Stimulated activated naive CD4-positive, alpha-beta T cell (primary cell): ENCODE results near the gene ZNF835.

Source experiments
- DNase-seq, 6 experiments: peaks; one replicate each; lab custom pipeline; 2025; lab: John Stamatoyannopoulos, UW

Gene ZNF835

DNA sequence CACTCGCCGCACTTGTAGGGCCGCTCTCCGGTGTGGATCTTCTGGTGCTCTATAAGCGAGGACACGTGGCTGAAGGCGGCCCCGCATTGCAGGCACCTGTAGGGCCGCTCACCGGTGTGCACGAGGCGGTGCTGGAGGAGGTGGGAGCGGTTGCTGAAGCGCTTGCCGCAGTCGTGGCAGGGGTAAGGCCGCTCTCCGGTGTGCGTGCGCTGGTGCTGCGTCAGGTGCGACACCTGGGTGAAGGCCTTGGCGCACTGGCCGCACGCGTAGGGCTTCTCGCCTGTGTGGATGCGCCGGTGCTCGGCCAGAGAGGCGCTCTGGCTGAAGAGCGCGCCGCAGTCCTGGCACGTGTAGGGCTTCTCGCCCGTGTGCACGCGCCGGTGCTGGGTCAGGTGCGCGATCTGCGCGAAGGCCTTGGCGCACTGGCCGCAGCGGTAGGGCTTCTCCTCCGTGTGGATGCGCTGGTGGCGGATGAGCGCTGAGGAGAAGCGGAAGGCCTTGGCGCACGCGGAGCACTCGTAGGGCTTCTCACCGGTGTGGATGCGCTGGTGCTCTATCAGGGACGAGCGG, 7.5 kb downstream of the ZNF835 start:
- no peak for DNase-seq

DNA sequence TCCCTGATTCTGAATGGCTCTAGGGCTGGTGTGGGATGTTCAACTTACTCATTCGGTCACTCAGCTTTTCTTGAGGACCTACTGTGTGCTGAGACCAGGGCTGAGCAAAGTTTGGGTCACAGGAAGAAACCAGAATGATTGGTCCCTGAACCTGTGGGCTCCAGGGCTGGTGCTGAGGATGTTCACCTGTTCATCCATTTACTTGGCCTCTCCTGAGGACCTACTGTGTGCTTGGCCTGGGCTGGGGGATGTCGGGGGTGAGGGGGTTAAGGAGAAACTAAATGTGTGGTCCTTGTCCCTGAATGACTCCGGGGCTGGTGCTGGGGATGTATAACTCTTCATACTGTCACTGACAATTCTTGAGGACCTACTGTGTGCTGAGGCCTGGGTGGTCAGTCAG, 10.3 kb downstream of the ZNF835 start:
- no peak for DNase-seq

DNA sequence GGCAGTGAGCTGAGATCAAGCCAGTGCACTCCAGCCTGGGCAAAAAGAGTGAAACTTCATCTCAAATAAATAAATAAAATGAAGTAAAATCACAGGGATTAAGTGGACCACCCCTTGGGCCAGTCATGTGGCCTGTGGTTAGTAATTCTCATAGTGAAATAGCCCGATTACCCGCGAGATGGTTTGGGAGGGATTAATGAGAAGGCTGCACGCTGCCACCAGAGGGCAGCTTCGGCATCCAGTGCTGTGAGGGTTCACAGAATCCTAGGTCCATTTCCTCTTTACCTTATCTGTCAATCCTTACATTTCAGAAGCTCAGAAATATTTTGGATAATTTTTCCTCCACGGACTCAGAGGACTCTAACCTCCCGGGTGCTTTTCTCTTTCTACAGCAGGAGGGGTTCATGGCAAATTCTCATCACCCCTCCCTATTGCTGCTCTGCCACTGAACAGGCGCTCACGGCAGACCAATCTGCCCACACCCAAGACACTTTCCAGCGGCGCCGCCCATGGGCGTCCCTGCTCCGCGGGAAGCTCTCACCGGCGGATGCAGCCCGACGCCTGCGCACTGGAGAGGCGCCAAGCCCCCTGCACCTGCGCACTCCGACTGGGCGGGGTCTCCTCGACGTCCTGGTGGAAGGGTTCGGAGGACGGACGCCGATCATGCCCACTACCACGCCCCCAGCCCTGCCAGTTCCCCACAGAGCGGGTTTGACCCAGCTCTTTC, 11.0 kb downstream of the ZNF835 start:
- DNase-seq, result no peak

DNA sequence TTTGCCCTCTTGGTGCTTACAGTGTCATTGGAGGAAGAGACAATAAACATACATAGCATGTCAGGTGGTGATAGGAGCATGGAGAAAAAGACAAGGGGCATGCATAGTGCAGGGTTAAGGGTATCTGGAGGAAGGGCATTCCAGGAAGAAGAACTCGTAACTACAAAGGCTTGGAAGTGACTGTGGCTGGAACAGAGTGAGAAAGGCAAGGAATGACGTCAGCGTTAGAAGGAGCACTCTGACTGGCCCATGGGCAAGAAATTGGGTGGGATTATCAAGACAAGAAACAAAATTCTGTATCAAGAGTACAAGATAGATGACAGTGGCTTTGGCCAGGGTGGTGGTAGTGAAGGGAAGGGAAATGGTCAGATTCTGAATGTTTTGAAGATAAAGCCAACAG, 17.4 kb downstream of the ZNF835 start:
- no peak for DNase-seq

DNA sequence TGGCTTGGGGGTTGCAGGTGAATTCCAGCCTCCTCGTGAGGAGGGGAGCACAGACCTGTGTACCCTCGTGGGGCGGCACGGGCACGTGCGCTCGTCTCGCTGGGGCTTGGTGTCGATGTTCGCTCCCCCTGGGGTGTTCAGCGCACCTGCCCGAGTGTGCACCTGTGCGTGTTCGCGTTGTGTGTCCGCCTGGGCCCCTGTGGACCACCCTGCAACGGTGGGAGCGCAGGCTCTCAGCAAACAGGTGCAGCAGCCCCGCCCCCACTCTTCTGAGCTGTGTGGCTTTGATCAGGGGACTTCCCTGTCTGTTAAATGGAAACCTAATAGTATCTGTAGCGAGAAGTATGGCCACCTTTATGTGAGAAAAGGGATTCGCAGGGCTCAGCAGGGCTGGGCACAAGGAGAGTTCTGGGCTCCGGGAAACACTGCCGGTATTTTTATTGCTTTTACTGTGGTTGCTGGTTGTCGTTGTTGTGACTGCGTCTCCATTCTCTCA, 28.0 kb downstream of the ZNF835 start:
- DNase-seq, result no peak

DNA sequence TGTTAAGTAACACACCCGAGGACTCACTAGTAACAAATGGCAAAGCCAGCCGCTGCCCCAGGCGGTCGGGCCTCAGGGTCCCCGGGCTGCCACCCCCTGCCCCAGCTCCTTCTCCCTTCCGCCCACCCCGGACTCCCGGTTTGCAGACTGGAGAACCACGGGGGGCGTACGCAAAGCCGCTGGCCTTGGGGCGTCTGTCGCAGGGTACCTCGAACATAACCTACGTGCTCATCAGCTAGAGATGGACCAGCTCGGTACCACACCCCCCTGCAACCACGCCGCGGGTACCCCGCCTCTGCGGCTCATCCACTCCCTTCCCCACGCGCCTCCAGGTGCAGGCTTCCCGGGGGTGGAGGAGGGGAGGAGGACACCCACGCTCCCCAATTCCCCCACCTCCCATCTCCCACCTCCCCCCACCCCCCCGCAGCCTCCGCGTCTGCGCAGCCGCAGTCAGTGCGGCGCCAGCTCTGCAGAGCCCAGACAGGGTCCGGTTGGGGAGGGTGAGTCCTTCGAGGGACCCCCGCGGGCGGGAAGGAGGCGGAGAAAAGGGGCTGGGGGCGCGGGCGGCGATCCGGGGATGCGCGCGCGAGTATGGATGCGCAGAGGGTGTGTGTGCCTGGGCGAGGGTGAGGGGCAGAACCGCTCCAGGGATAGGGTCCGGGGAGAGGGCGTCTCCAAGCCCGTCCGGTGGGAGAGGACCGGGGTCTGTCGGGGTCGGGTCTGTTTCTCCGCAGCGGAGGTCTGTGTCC, 28.7 kb downstream of the ZNF835 start, which contains the start of gene SMIM17:
TSS of gene SMIM17 (plus strand) at position 449 of the 749 bp plus-strand sequence. CDS start 2,509 bp downstream, outside the sequence.
- no peak for DNase-seq

DNA sequence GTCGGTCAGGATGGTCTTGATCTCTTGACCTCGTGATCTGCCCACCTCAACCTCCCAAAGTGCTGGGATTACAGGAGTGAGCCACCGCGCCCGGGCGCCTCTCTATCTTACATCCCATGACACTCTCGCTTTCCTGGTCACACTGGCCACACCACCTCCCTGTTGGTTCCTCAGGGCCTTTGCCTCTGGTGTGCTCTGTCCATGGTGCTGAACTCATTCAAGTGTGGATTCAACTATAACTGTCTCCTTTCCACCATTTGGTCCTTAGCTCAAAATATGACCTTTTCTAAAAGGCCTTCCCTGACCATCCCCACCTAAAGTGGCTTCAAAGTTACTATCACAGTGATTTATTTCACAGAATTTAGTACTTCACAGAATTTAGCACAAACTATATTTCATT, 32.3 kb downstream of the ZNF835 start:
- no peak for DNase-seq

DNA sequence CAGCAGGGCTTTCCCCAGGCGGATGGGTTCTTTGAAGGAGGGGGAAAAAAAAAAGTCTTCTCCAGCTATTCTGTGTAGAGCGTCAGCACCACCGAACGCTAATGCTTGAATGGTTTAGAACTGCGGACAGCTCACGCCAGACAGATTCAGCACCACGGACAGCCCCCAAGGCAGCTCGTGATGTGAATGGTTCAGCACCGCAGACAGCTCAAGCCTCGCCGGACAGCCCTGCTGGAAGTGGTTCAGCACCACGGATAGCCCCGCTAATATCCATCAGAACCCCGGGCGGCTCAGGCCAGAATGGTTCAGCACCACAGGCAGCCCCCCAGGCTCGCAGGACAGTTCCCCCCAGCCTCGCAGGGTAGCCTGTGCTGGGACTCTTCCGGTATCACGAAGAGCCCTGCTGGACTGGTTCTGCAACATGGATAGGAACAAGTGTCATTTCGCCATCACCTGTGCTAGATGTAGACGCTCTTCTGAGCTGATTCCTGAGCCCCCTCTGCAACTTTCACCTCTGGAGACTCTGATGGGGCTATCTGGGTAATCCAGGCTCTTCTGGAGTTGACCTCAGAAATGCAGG, 33.5 kb downstream of the ZNF835 start:
- no peak for DNase-seq

DNA sequence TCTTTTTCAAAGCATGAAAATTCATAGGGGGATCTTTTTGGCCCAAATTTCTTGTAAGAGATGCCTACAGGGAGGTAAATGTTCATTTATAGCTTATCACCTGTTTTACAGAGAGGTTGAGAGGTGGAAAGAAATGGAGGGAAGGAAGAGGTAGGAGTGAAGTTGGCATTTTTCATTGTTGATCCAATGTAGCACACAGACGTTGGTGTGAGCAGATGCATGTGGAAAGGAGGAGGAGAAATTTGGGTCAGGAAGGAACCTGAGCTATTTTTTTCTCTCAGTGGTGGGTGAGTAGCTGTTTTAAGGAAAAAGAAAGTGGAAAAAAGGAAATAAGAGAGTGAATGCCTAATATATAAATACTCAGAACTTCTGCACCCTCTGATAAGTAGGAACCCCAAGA, 38.5 kb downstream of the ZNF835 start:
- DNase-seq, result no peak

DNA sequence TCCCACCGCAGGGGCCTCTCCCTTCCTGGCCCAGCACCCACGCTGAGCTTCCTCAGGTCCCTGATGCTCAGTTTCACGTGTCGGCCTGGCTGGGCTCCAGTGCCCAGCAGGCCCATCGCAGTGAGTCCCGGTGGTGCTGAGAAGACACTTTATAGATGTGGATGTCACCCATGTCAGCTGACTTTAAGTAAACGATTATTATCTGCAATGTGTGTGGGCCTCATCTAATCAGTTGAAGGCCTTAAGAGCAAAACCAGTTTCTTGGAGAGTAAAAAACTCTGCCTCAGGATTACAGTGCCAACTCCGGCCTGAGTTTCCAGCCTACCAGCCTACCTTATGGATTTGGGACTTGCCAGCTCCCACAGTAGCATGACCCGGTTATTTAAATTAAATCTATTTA, 45.8 kb downstream of the ZNF835 start:
- DNase-seq, result no peak

DNA sequence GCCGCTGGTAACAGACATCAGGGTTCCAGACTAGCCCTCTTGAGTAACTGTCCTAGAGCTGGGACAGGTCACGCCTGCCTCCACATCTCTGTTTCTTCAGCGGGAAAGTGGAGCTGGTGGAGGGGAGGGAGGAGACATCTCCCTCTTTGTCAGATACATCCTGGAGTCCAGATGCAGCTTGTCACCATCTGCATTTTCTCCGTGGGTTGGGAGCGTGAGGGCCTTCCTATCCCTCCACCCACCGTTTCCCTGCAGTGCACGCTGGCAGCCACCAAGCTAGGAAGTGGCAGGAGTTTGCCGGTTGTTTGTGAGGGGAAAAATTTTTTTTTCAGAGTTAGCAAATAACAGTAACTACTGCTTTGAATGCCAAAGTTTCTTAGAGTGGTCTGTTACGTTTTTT, 48.6 kb downstream of the ZNF835 start:
- DNase-seq, result no peak

DNA sequence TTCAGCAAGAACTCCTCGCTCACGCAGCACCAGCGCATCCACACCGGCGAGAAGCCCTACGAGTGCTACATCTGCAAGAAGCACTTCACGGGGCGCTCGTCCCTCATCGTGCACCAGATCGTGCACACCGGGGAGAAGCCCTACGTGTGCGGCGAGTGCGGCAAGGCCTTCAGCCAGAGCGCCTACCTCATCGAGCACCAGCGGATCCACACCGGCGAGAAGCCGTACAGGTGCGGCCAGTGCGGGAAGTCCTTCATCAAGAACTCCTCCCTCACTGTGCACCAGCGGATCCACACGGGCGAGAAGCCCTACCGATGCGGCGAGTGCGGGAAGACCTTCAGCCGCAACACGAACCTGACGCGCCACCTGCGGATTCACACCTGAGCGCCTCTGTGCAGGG, 49.2 kb downstream of the ZNF835 start:
- no peak for DNase-seq

DNA sequence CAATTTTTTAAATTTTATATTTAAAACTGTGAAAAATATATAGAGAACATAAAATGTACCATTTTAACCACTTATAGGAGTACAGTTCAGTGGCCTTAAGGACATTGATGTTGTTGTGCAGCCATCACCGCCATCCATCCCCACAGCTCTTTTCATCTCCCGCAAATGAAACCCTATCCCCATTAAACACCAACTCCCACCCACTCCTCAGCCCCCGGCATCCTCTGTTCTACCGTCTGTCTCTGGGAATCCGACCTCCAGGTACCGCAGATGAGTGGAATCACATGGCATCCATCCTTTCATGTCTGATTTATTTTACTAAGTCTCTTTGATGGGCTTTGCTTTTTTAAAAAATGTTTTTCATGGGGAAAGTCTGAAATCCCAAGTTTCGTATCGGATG, 52.4 kb downstream of the ZNF835 start:
- DNase-seq, result no peak

DNA sequence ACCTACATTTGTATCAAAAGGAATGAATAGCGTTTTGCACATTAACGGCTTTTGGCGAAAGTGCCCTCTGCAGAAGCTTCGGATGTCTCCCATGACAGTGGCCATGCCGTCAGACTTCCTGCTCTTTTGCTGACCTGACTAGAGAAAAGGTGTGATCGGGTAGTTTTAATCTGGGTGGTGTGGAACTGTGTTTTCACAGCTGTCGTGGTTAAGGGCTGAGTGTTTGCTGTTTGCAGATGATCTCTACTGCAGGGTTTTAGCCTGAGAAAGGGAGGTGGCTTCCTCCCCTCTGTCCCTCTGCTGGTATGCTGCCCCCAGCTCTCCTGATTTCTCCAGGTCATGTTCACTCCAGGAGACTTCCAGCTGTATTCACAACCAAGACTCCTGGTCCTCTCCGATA, 54.0 kb downstream of the ZNF835 start:
- DNase-seq, result no peak

DNA sequence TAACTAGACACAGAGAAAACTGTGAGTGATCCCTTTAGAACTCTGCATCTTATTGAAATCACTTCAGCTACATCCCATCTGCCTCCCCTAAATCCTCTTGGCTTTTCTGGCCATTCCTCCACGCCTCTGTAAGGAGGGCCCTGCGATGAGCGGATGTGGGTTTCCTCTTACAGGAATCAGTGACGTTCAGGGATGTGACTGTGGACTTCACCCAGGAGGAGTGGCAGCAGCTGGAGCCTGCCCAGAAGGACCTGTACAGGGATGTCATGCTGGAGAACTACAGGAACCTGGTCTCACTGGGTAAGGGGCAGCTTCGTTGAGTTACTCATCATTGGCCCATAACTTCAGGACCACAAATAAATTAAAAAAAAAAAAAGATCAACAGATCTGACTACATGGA, 57.9 kb downstream of the ZNF835 start:
- no peak for DNase-seq

DNA sequence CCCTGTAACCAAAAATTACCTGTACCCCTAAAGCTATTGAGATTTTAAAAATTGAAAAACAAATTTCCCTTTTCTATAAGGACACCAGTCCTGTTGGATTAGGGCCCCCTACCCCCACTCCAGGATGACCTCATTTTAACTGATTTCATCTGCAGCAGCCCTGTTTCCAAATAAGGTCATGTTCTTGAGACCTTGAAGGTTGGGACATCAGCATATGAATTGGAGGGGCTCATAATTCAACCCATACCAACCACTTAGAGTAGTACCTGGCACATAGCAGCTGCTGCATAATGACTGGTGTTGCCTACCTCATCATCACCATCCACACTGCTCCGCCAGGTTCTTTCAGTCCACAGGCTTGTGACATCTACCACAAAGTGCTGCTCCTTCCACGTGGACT, 58.8 kb downstream of the ZNF835 start:
- DNase-seq, result no peak
